ENCODE data around the gene GTSE1.

Gene GTSE1

DNA sequence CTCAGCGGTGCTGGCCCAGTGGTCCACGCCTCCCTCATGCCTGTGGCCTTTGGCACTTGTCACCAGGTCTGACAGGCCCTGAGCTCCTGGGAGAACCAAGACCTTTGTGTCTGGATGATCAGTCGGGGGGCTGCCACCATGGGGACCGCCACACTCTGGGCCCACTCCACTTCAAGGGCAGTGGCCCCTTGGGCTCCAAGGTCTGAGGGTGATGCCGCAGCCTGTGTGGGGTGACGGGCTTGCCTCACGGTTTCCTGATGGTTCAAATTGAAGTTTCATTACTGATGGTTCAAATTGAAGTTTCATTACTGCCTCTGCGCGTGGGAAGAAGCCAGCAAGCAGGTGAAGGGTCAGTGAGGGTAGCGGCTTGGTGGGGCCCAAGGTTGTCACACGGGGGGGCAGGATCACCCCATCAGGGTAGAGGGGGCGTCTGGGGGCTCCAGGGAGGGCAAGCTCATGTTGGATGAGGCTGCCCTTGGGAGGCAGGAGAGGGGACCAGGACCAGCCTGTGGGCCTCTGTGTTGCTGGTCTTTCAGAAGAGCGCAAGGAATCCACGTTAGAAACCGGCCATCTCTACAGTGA lies 66.4 kb downstream of the GTSE1 start:
- no peaks in the 10 kb centered on the region for H3K4me1 ChIP-seq
- H3K36me3 ChIP-seq (ENCODE audit: control insufficient read depth, insufficient read depth, low read length): no peaks in the 10 kb centered on the region
- H3K4me3 ChIP-seq (ENCODE audit: low read depth, low read length): no peak overlapping the region
- no peaks in the 10 kb centered on the region for H3K9me3 ChIP-seq (ENCODE audit: control insufficient read depth, low read length)
- TF ChIP-seq, protein P1, sequence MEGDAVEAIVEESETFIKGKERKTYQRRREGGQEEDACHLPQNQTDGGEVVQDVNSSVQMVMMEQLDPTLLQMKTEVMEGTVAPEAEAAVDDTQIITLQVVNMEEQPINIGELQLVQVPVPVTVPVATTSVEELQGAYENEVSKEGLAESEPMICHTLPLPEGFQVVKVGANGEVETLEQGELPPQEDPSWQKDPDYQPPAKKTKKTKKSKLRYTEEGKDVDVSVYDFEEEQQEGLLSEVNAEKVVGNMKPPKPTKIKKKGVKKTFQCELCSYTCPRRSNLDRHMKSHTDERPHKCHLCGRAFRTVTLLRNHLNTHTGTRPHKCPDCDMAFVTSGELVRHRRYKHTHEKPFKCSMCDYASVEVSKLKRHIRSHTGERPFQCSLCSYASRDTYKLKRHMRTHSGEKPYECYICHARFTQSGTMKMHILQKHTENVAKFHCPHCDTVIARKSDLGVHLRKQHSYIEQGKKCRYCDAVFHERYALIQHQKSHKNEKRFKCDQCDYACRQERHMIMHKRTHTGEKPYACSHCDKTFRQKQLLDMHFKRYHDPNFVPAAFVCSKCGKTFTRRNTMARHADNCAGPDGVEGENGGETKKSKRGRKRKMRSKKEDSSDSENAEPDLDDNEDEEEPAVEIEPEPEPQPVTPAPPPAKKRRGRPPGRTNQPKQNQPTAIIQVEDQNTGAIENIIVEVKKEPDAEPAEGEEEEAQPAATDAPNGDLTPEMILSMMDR (IDR thresholded peaks at IDR 0.05): no peak
- no peak overlapping the region for H3K4me2 ChIP-seq (ENCODE audit: low read length)
- no peaks in the 10 kb centered on the region for H3K79me2 ChIP-seq
- H3K27ac ChIP-seq: no peak overlapping the region
- H3K9ac ChIP-seq: no peak overlapping the region
- no peak overlapping the region for H2AFZ ChIP-seq
- no peaks in the 10 kb centered on the region for H3K27me3 ChIP-seq (ENCODE audit: control insufficient read depth, insufficient read depth, low read length)

DNA sequence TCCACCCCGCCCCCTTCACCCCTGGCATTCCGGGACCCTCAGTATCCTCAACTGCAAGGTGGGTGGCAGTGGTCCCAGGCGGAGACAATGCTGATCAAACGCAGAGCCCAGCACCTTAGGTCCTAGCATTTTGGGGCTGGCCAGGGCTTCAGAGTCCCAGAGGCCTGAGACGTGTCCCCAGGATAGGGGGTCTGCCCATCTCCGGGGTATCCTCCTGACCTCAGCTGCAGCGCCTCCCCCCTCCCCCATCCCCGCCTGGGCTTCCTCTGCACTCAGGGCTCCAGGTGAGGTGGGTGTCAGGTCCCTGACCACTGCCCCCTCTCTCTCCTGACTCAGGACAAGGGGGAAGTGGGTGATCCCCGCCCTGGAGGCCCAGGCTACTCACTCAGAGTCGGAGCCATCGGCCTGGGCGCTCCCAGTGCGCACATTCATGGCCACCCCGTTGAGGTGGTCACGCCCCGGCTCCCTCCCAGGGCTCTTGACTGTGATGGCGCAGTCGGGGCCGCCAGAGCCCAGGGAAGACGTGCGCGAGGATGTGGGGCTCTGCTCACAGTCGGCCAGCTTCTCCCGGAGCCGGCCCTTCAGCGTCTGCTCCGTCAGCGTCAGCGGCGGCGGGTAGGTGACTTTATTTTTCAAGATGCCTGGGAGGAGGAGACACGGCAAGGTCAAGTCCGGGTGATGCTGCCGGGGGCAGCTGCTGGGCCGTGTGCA lies 67.1 kb downstream of the GTSE1 start:
- TF ChIP-seq, protein P1 (IDR thresholded peaks at IDR 0.05): no peak
- H3K79me2 ChIP-seq: no peaks in the 10 kb centered on the region
- H3K27ac ChIP-seq: no peak overlapping the region
- H3K9ac ChIP-seq: no peak overlapping the region
- no peaks in the 10 kb centered on the region for H3K27me3 ChIP-seq (ENCODE audit: control insufficient read depth, insufficient read depth, low read length)
- H3K4me3 ChIP-seq (ENCODE audit: low read depth, low read length): no peak overlapping the region
- H3K36me3 ChIP-seq (ENCODE audit: control insufficient read depth, insufficient read depth, low read length): no peaks in the 10 kb centered on the region
- H3K9me3 ChIP-seq (ENCODE audit: control insufficient read depth, low read length): no peaks in the 10 kb centered on the region
- no peak overlapping the region for H2AFZ ChIP-seq
- no peak overlapping the region for H3K4me2 ChIP-seq (ENCODE audit: low read length)
- H3K4me1 ChIP-seq: no peaks in the 10 kb centered on the region

DNA sequence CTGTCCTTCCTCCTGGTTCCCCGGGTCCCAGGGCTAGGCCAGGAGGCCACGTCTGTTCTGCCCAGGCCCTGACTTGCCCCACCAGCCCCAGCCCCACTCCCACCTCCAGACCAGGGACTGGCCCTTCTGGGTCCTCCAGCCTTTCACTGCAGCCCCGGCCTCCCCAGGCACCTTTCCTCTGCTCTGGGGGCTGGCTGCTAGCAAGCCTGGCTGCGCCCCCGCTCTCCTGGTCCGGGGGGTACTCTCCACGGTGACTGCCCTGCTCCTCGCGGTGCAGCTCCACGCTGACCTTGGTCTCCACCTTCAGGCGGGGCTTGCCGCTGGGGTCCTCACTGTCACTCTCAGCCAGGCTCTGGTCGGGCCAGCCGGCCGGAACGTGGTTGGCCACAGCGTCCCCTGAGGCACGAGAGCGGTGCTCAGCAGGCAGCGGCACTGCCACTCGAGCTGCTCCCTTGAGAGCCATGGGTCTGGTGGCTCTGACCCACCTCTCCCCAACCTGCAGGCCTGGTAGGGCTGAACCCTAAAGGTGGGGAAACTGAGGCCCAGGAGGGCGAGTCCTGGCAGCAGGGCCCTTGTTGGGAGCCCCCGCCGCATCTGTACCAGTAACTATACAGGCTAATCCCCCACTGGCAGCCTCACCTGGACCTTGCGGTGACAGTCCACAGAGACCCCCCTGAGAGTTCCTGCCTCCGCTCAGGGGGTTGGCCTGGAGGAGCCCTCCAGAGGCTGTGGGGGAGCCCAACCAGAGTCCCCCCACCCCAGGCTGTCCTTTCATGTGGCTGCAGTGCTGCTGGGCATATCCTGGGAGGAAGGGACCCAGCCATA lies 67.9 kb downstream of the GTSE1 start:
- H3K4me2 ChIP-seq (ENCODE audit: low read length): no peak overlapping the region
- no peak overlapping the region for H3K9ac ChIP-seq
- H3K4me3 ChIP-seq (ENCODE audit: low read depth, low read length): no peak overlapping the region
- H3K36me3 ChIP-seq (ENCODE audit: control insufficient read depth, insufficient read depth, low read length): no peaks in the 10 kb centered on the region
- no peak overlapping the region for H3K27ac ChIP-seq
- no peaks in the 10 kb centered on the region for H3K4me1 ChIP-seq
- H2AFZ ChIP-seq: no peak overlapping the region
- no peaks in the 10 kb centered on the region for H3K9me3 ChIP-seq (ENCODE audit: control insufficient read depth, low read length)
- TF ChIP-seq, protein P1 (IDR thresholded peaks at IDR 0.05): no peak
- H3K79me2 ChIP-seq: no peaks in the 10 kb centered on the region
- no peaks in the 10 kb centered on the region for H3K27me3 ChIP-seq (ENCODE audit: control insufficient read depth, insufficient read depth, low read length)

DNA sequence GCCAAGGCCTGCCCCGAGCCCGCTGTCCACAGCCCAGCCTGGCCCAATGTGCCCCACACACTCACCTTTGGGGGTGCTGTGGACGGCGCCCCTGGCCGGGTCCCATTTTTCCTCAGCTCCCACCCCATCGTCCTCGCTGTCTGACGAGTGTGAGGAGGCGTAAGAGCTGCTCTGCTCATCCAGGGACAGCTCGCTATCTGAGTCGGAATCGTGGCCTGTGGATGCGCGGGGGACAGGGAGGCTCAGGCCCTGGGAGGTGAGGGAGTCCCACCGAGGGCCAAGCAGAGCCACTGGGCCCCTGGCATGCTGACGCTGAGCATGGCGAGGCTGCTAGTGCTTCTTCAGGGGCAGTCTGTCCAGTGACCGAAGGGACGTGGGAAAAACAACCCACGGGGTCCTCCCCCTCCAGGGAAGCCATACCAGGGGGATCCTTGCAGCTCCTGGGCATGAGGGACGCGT lies 68.5 kb downstream of the GTSE1 start:
- Histone ChIP-seq H3K4me3 (ENCODE audit: low read depth, low read length) (no peak overlapping the region), H3K27me3 (ENCODE audit: control insufficient read depth, insufficient read depth, low read length) (no peaks in the 10 kb centered on the region), H3K9ac (no peak overlapping the region), H3K9me3 (ENCODE audit: control insufficient read depth, low read length) (no peaks in the 10 kb centered on the region), H3K36me3 (ENCODE audit: control insufficient read depth, insufficient read depth, low read length) (no peaks in the 10 kb centered on the region), H3K4me2 (ENCODE audit: low read length) (no peak overlapping the region), H3K4me1 (no peaks in the 10 kb centered on the region), H3K79me2 (no peaks in the 10 kb centered on the region), H3K27ac (no peak overlapping the region), H2AFZ (no peak overlapping the region)
- TF ChIP-seq, protein P1 (IDR thresholded peaks at IDR 0.05): no peak

Data from parathyroid adenoma (tissue), 2 donors.